T-helper 9 cell (primary cell): ENCODE measurements around the gene PIP5K1B.
"Not testable (repeated sequence)": the region's sequence is repeated elsewhere in the genome, so short reads cannot be mapped to it uniquely, and the experiment has no call there.

ENCODE experiments used
- DNase-seq: peaks from one replicate; pipeline ENCODE4 v3.0.0-alpha.2; 2020

PIP5K1B gene

GRCh38 chr9:69040646-69041045 lies 335.6 kb downstream of the PIP5K1B start:
- DNase-seq = no peak

GRCh38 chr9:69044240-69045219 lies 339.5 kb downstream of the PIP5K1B start:
- DNase-seq = no peak

- no peak for DNase-seq
Measured at GRCh38 chr9:69045821-69046220, 340.8 kb downstream of the PIP5K1B start.

GRCh38 chr9:69046723-69047122 lies 341.7 kb downstream of the PIP5K1B start:
- DNase-seq = no peak

- DNase-seq = no peak
Measured at GRCh38 chr9:69047371-69047770, 342.3 kb downstream of the PIP5K1B start.

GRCh38 chr9:69049094-69049493 lies 344.1 kb downstream of the PIP5K1B start:
- DNase-seq = no peak

GRCh38 chr9:69050936-69051335 lies 345.9 kb downstream of the PIP5K1B start:
- not testable (repeated sequence) for DNase-seq

GRCh38 chr9:69054989-69055388 lies 349.9 kb downstream of the PIP5K1B start:
- no peak for DNase-seq

GRCh38 chr9:69056191-69056815 lies 351.3 kb downstream of the PIP5K1B start:
- DNase-seq = no peak

GRCh38 chr9:69058101-69058500 lies 353.1 kb downstream of the PIP5K1B start:
- no peak for DNase-seq
